ENCODE data around the gene ATP2B2. TPM values are rescaled to one million over a fixed set of nuclear protein-coding genes. Genes with fewer than 3 reads are reported as not detected.

ATP2B2 gene
- polyA plus RNA-seq, 4 donors: 0.39 to 0.55 TPM; not detected in 2

- 66 to 83% (median 70%) methylated on average over 3 of the region's 3 CpGs for WGBS, 3 donors
- no peak overlapping the region for H3K27ac ChIP-seq (ENCODE audit: low read depth in 1 of 3, low read length in 2 of 3)
- H3K4me3 ChIP-seq (ENCODE audit: low read depth in 1 of 3, low read length in 3 of 3): no peak overlapping the region
- FAIRE-seq (no peak), DNase-seq (no peak)
- no peaks in the 10 kb centered on the region for H3K36me3 ChIP-seq (ENCODE audit: control insufficient read depth in 3 of 3, insufficient read depth in 2 of 3, low read depth in 1 of 3, low read length in 3 of 3)
- no peaks in the 10 kb centered on the region for H3K4me1 ChIP-seq (ENCODE audit: control insufficient read depth in 3 of 3, insufficient read depth in 2 of 3, low read depth in 1 of 3, low read length in 2 of 3)
- H3K27me3 ChIP-seq (ENCODE audit: control insufficient read depth in 3 of 3, insufficient read depth in 3 of 3, low read length in 3 of 3): no peaks in the 10 kb centered on the region
- H3K9me3 ChIP-seq (ENCODE audit: control insufficient read depth in 2 of 2, insufficient read depth in 1 of 2, low read depth in 1 of 2, low read length in 1 of 2): no peaks in the 10 kb centered on the region
Measured at GRCh38 chr3:10435850-10436249, 69.5 kb downstream of the ATP2B2 start.

- Histone ChIP-seq H3K36me3 (ENCODE audit: control insufficient read depth in 3 of 3, insufficient read depth in 2 of 3, low read depth in 1 of 3, low read length in 3 of 3) (no peaks in the 10 kb centered on the region), H3K9me3 (ENCODE audit: control insufficient read depth in 2 of 2, insufficient read depth in 1 of 2, low read depth in 1 of 2, low read length in 1 of 2) (no peaks in the 10 kb centered on the region), H3K27me3 (ENCODE audit: control insufficient read depth in 3 of 3, insufficient read depth in 3 of 3, low read length in 3 of 3) (no peaks in the 10 kb centered on the region), H3K27ac (ENCODE audit: low read depth in 1 of 3, low read length in 2 of 3) (no peak overlapping the region), H3K4me1 (ENCODE audit: control insufficient read depth in 3 of 3, insufficient read depth in 2 of 3, low read depth in 1 of 3, low read length in 2 of 3) (no peaks in the 10 kb centered on the region), H3K4me3 (ENCODE audit: low read depth in 1 of 3, low read length in 3 of 3) (no peak overlapping the region)
- WGBS, 3 donors: 83 to 85% (median 83%) methylated on average over 9 of the region's 9 CpGs
- DNase-seq (no peak), FAIRE-seq (no peak)
Measured at GRCh38 chr3:10434938-10435336, 70.4 kb downstream of the ATP2B2 start.

- DNase-seq (no peak), FAIRE-seq (no peak)
- Histone ChIP-seq H3K36me3 (ENCODE audit: control insufficient read depth in 3 of 3, insufficient read depth in 2 of 3, low read depth in 1 of 3, low read length in 3 of 3) (no peaks in the 10 kb centered on the region), H3K27ac (ENCODE audit: low read depth in 1 of 3, low read length in 2 of 3) (no peak overlapping the region), H3K27me3 (ENCODE audit: control insufficient read depth in 3 of 3, insufficient read depth in 3 of 3, low read length in 3 of 3) (no peaks in the 10 kb centered on the region), H3K4me3 (ENCODE audit: low read depth in 1 of 3, low read length in 3 of 3) (no peak overlapping the region), H3K4me1 (ENCODE audit: control insufficient read depth in 3 of 3, insufficient read depth in 2 of 3, low read depth in 1 of 3, low read length in 2 of 3) (no peaks in the 10 kb centered on the region), H3K9me3 (ENCODE audit: control insufficient read depth in 2 of 2, insufficient read depth in 1 of 2, low read depth in 1 of 2, low read length in 1 of 2) (no peaks in the 10 kb centered on the region)
- WGBS, 3 donors: 49 to 65% (median 52%) methylated on average over 2 of the region's 2 CpGs
Measured at GRCh38 chr3:10434144-10434937, 71.0 kb downstream of the ATP2B2 start.

GRCh38 chr3:10432931-10433330, 72.5 kb downstream of the ATP2B2 start:
- WGBS, 3 donors: 68 to 78% (median 77%) methylated on average over 2 of the region's 2 CpGs
- H3K9me3 ChIP-seq (ENCODE audit: control insufficient read depth in 2 of 2, insufficient read depth in 1 of 2, low read depth in 1 of 2, low read length in 1 of 2): no peaks in the 10 kb centered on the region
- H3K27ac ChIP-seq (ENCODE audit: low read depth in 1 of 3, low read length in 2 of 3): no peak overlapping the region
- H3K36me3 ChIP-seq (ENCODE audit: control insufficient read depth in 3 of 3, insufficient read depth in 2 of 3, low read depth in 1 of 3, low read length in 3 of 3): no peaks in the 10 kb centered on the region
- DNase-seq (peak in 1 of 2 donors; percentile 12), FAIRE-seq (no peak)
- H3K27me3 ChIP-seq (ENCODE audit: control insufficient read depth in 3 of 3, insufficient read depth in 3 of 3, low read length in 3 of 3): peaks cover 0 to 5% (median 0%) of the 10 kb centered on the region in 3 donors
- H3K4me1 ChIP-seq (ENCODE audit: control insufficient read depth in 3 of 3, insufficient read depth in 2 of 3, low read depth in 1 of 3, low read length in 2 of 3): no peaks in the 10 kb centered on the region
- no peak overlapping the region for H3K4me3 ChIP-seq (ENCODE audit: low read depth in 1 of 3, low read length in 3 of 3)

- FAIRE-seq: no peak
Measured at GRCh38 chr3:10432156-10432845, 73.1 kb downstream of the ATP2B2 start.

GRCh38 chr3:10430805-10431204, 74.6 kb downstream of the ATP2B2 start:
- Histone ChIP-seq H3K27ac (ENCODE audit: low read depth in 1 of 3, low read length in 2 of 3) (no peak overlapping the region), H3K4me1 (ENCODE audit: control insufficient read depth in 3 of 3, insufficient read depth in 2 of 3, low read depth in 1 of 3, low read length in 2 of 3) (no peaks in the 10 kb centered on the region), H3K4me3 (ENCODE audit: low read depth in 1 of 3, low read length in 3 of 3) (no peak overlapping the region), H3K36me3 (ENCODE audit: control insufficient read depth in 3 of 3, insufficient read depth in 2 of 3, low read depth in 1 of 3, low read length in 3 of 3) (no peaks in the 10 kb centered on the region), H3K9me3 (ENCODE audit: control insufficient read depth in 2 of 2, insufficient read depth in 1 of 2, low read depth in 1 of 2, low read length in 1 of 2) (no peaks in the 10 kb centered on the region), H3K27me3 (ENCODE audit: control insufficient read depth in 3 of 3, insufficient read depth in 3 of 3, low read length in 3 of 3) (peaks cover 0 to 5% (median 0%) of the 10 kb centered on the region in 3 donors)
- 81 to 93% (median 86%) methylated on average over 1 of the region's 1 CpG for WGBS, 3 donors
- no peak for DNase-seq
- FAIRE-seq: no peak

More at GRCh38 chr3:10432156-10432845, 73.1 kb downstream of the ATP2B2 start:
- 75 to 81% (median 80%) methylated on average over 16 of the region's 16 CpGs for WGBS, 3 donors
- no peaks in the 10 kb centered on the region for H3K4me1 ChIP-seq (ENCODE audit: control insufficient read depth in 3 of 3, insufficient read depth in 2 of 3, low read depth in 1 of 3, low read length in 2 of 3)
- peaks cover 0 to 5% (median 0%) of the 10 kb centered on the region in 3 donors for H3K27me3 ChIP-seq (ENCODE audit: control insufficient read depth in 3 of 3, insufficient read depth in 3 of 3, low read length in 3 of 3)
- no peak for DNase-seq
- no peaks in the 10 kb centered on the region for H3K36me3 ChIP-seq (ENCODE audit: control insufficient read depth in 3 of 3, insufficient read depth in 2 of 3, low read depth in 1 of 3, low read length in 3 of 3)
- no peak overlapping the region for H3K27ac ChIP-seq (ENCODE audit: low read depth in 1 of 3, low read length in 2 of 3)
- H3K4me3 ChIP-seq (ENCODE audit: low read depth in 1 of 3, low read length in 3 of 3): no peak overlapping the region
- no peaks in the 10 kb centered on the region for H3K9me3 ChIP-seq (ENCODE audit: control insufficient read depth in 2 of 2, insufficient read depth in 1 of 2, low read depth in 1 of 2, low read length in 1 of 2)

GRCh38 chr3:10428406-10429091, 76.8 kb downstream of the ATP2B2 start:
- H3K27me3 ChIP-seq (ENCODE audit: control insufficient read depth in 3 of 3, insufficient read depth in 3 of 3, low read length in 3 of 3): peaks cover 0 to 5% (median 0%) of the 10 kb centered on the region in 3 donors
- 40 to 65% (median 45%) methylated on average over 12 of the region's 12 CpGs for WGBS, 3 donors
- no peak overlapping the region for H3K4me3 ChIP-seq (ENCODE audit: low read depth in 1 of 3, low read length in 3 of 3)
- no peaks in the 10 kb centered on the region for H3K36me3 ChIP-seq (ENCODE audit: control insufficient read depth in 3 of 3, insufficient read depth in 2 of 3, low read depth in 1 of 3, low read length in 3 of 3)
- H3K9me3 ChIP-seq (ENCODE audit: control insufficient read depth in 2 of 2, insufficient read depth in 1 of 2, low read depth in 1 of 2, low read length in 1 of 2): no peaks in the 10 kb centered on the region
- FAIRE-seq (no peak), DNase-seq (no peak)
- no peak overlapping the region for H3K27ac ChIP-seq (ENCODE audit: low read depth in 1 of 3, low read length in 2 of 3)
- H3K4me1 ChIP-seq (ENCODE audit: control insufficient read depth in 3 of 3, insufficient read depth in 2 of 3, low read depth in 1 of 3, low read length in 2 of 3): no peaks in the 10 kb centered on the region

GRCh38 chr3:10426346-10427220, 78.8 kb downstream of the ATP2B2 start:
- Histone ChIP-seq H3K9me3 (ENCODE audit: control insufficient read depth in 2 of 2, insufficient read depth in 1 of 2, low read depth in 1 of 2, low read length in 1 of 2) (no peaks in the 10 kb centered on the region), H3K4me1 (ENCODE audit: control insufficient read depth in 3 of 3, insufficient read depth in 2 of 3, low read depth in 1 of 3, low read length in 2 of 3) (no peaks in the 10 kb centered on the region), H3K27ac (ENCODE audit: low read depth in 1 of 3, low read length in 2 of 3) (no peak overlapping the region), H3K4me3 (ENCODE audit: low read depth in 1 of 3, low read length in 3 of 3) (no peak overlapping the region), H3K36me3 (ENCODE audit: control insufficient read depth in 3 of 3, insufficient read depth in 2 of 3, low read depth in 1 of 3, low read length in 3 of 3) (no peaks in the 10 kb centered on the region), H3K27me3 (ENCODE audit: control insufficient read depth in 3 of 3, insufficient read depth in 3 of 3, low read length in 3 of 3) (peaks cover 0 to 5% (median 0%) of the 10 kb centered on the region in 3 donors)
- FAIRE-seq: no peak
- no peak for DNase-seq
- 75 to 77% (median 76%) methylated on average over 15 of the region's 15 CpGs for WGBS, 3 donors

Data from small intestine (tissue), 7 donors.